Uterus (tissue), 2 donors: ENCODE data around the gene SLC22A7.

ENCODE experiments used
- CTCF ChIP-seq, 4 experiments: fragments of 200-600 bp in 2 of 4; fragments of 450-650 bp in 2 of 4; sonication (generic) in 2 of 4; IDR thresholded peaks; one replicate each; pipeline ENCODE4 v1.5.1; 2016 to 2019; ENCODE audit warnings: antibody characterized with exemption in 4 of 4, mild to moderate bottlenecking in 2 of 4, moderate library complexity in 1 of 4
- POLR2A ChIP-seq, 2 donors: fragments of 450-650 bp; IDR thresholded peaks; one replicate each; pipeline ENCODE4 v1.6.1; 2016; ENCODE audit warnings: antibody characterized with exemption in 2 of 2, mild to moderate bottlenecking in 1 of 2, moderate library complexity in 1 of 2

- TF ChIP-seq POLR2A (IDR thresholded peaks at IDR 0.05), result no peak
- TF ChIP-seq CTCF (IDR thresholded peaks at IDR 0.05), result no peak
Observed at GRCh38 chr6:43304361-43304760, 6.3 kb downstream of the SLC22A7 start.
